BLaER1 (cell line): ENCODE results near the gene IRF2.

ENCODE experiments used
- H3K27ac ChIP-seq: shearing (Covaris generic); formaldehyde crosslinking; 2 replicates; pipeline ENCODE4 v1.8.1; 2022
- H3K27me3 ChIP-seq: shearing (Covaris generic); formaldehyde crosslinking; 2 replicates; pipeline ENCODE4 v1.8.1; 2022
- H3K36me3 ChIP-seq: shearing (Covaris generic); formaldehyde crosslinking; 2 replicates; pipeline ENCODE4 v1.8.1; 2022
- H3K4me1 ChIP-seq: shearing (Covaris generic); formaldehyde crosslinking; 2 replicates; pipeline ENCODE4 v1.8.1; 2022
- H3K4me2 ChIP-seq: shearing (Covaris generic); formaldehyde crosslinking; 2 replicates; pipeline ENCODE4 v1.8.1; 2022
- H3K4me3 ChIP-seq: shearing (Covaris generic); formaldehyde crosslinking; 2 replicates; pipeline ENCODE4 v1.8.1; 2022
- H3K9ac ChIP-seq: shearing (Covaris generic); formaldehyde crosslinking; 2 replicates; pipeline ENCODE4 v1.8.1; 2022
- H3K9me3 ChIP-seq: shearing (Covaris generic); formaldehyde crosslinking; 2 replicates; pipeline ENCODE4 v1.8.1; 2022
- H4K20me1 ChIP-seq: shearing (Covaris generic); formaldehyde crosslinking; 2 replicates; pipeline ENCODE4 v1.8.1; 2022
- Cebpa-rat ChIP-seq: shearing (Covaris generic); IDR thresholded peaks from 2 replicates; pipeline ENCODE4 v1.8.1; 2022

IRF2 gene

DNA sequence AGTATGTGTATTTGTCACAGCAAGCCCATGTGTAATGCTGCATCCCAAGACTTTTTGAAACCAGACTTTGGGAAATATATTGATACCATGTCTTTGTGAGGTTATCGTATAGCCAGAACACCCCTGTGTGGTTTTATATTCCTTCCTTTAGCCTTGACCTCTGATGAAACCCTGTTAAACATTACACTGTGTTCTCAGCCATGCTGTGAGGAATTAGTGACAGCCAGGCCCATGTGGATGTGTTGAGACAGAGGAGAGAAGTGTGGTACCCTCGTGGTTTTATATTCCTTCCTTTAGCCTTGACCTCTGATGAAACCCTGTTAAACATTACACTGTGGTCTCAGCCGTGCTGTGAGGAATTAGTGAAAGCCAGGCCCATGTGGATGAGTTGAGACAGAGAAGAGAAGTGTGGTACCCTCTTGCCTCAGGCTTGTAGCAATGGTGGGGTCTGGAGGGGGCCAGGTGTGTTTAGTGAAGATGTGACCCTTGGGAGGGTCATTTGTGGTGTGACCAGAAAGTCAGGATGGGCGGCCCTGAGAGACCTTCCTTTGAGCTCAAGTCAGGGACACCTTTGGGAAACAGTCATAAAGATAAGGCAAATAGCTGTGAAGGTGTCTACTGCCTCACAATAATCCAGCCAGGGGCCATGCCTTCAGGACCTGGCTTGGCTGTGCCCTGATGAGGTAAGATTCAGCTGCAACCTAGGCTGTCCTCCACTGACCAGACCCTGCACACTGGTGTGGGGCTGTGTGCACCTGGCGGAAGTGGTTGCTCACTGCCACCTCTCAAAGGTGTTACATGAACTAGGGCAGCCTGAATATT is 110.0 kb downstream of the IRF2 start:
- peaks cover 22% of the 10 kb centered on the region for H3K4me1 ChIP-seq
- H3K36me3 ChIP-seq = no peaks in the 10 kb centered on the region
- peaks cover 13% of the 10 kb centered on the region for H3K9me3 ChIP-seq
- no peaks in the 10 kb centered on the region for H3K27me3 ChIP-seq
- no peak for TF ChIP-seq Cebpa-rat
- no peak overlapping the region for H3K4me2 ChIP-seq
- H3K27ac ChIP-seq = no peak overlapping the region
- no peaks in the 10 kb centered on the region for H4K20me1 ChIP-seq
- no peak overlapping the region for H3K9ac ChIP-seq
- no peak overlapping the region for H3K4me3 ChIP-seq

DNA sequence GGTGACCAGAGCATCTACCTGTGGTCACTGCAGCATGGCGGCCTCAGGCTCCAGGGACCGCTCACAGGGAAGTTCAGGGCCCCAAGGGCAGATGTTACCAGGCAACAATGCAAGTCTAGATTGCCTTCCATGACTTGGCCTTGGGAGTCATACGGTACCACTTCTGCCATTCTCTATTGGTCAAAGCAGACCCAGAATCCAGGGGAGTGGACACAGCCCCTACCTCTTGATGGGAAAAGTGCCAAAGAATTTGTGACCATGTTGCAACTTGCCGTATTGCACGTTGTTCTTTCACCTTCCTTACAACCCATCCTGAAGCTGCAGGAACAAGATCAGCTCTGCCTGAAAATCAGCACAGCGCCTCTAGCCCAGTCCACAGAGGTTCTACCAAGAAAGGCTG is 111.1 kb downstream of the IRF2 start:
- no peak overlapping the region for H3K4me2 ChIP-seq
- no peak overlapping the region for H3K27ac ChIP-seq

DNA sequence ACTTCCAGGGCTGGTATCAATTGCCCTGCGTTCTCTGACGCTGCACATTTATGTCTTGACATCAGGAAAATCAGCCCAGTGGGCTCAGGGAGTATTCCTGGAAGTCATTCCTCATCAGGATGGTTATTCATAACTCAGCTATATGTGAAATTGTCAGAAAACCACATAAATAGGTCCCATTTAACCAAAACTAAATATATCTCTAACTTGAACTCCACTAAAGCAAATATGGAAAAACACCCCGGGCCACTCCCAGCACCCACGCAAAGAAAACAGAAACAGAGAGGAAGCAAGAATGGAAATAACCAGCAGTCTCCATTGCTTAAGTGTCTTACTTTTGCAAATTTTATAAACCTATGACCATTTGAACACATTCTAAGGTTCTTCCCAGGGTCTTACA is 112.0 kb downstream of the IRF2 start:
- H3K4me3 ChIP-seq = no peak overlapping the region
- no peak overlapping the region for H3K27ac ChIP-seq
- peak overlapping the region; percentile 23 for H3K4me2 ChIP-seq
- H3K36me3 ChIP-seq = no peaks in the 10 kb centered on the region
- no peaks in the 10 kb centered on the region for H4K20me1 ChIP-seq
- no peak overlapping the region for H3K9ac ChIP-seq
- H3K27me3 ChIP-seq = no peaks in the 10 kb centered on the region
- H3K9me3 ChIP-seq = peaks cover 20% of the 10 kb centered on the region
- TF ChIP-seq Cebpa-rat = no peak
- peaks cover 22% of the 10 kb centered on the region for H3K4me1 ChIP-seq

More for the DNA sequence above, 111.1 kb downstream of the IRF2 start:
- Histone ChIP-seq H3K4me1 (peaks cover 22% of the 10 kb centered on the region), H3K4me3 (no peak overlapping the region), H3K27me3 (no peaks in the 10 kb centered on the region), H4K20me1 (no peaks in the 10 kb centered on the region), H3K36me3 (no peaks in the 10 kb centered on the region), H3K9me3 (peaks cover 13% of the 10 kb centered on the region), H3K9ac (no peak overlapping the region)
- TF ChIP-seq Cebpa-rat = no peak

DNA sequence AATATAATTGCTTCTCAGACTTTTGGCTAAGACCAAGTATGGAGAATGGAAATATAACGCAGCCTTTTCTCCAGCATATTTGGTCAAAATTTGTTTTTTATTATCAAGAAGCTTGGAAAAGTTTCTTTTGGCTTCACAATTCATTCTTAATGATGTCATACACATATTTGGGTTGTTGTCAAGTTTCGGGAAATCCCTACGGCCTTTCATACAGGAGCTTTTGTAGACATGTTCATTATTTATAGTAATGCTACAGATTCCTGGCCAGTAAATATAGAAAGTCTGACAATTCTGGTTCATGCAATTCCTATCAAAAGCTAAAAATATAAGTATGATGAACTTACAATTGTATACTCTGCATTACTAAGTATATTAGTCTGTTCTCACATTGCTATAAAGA is 112.9 kb downstream of the IRF2 start:
- Histone ChIP-seq H3K27ac (no peak overlapping the region), H3K9ac (no peak overlapping the region), H3K4me3 (no peak overlapping the region), H3K36me3 (no peaks in the 10 kb centered on the region), H4K20me1 (no peaks in the 10 kb centered on the region), H3K27me3 (no peaks in the 10 kb centered on the region), H3K9me3 (peaks cover 26% of the 10 kb centered on the region), H3K4me2 (no peak overlapping the region), H3K4me1 (peaks cover 27% of the 10 kb centered on the region)
- TF ChIP-seq Cebpa-rat = no peak

DNA sequence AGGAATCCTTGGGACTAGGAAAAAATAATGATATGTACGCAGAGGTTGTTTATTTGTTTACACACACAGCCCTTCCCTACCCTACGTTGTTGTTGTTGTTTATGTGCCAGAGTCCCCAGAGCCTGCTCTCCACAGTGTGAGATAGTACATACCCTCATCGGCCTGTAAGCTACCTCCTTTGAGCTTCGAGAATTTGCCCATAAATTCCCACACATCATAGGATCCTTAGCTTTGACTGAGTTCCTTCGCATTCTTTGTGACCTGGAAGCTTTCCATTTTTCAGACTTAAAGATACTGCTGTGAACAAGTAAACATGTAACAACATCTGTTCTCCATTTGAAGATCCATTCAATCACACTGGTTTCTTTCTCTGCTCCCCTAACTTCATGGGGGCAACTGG is 114.5 kb downstream of the IRF2 start:
- no peaks in the 10 kb centered on the region for H3K27me3 ChIP-seq
- no peak overlapping the region for H3K27ac ChIP-seq
- H3K9ac ChIP-seq = no peak overlapping the region
- H3K4me2 ChIP-seq = no peak overlapping the region
- no peaks in the 10 kb centered on the region for H3K36me3 ChIP-seq
- H3K4me3 ChIP-seq = no peak overlapping the region
- H4K20me1 ChIP-seq = no peaks in the 10 kb centered on the region
- peaks cover 20% of the 10 kb centered on the region for H3K9me3 ChIP-seq
- peaks cover 42% of the 10 kb centered on the region for H3K4me1 ChIP-seq
- TF ChIP-seq Cebpa-rat = no peak

DNA sequence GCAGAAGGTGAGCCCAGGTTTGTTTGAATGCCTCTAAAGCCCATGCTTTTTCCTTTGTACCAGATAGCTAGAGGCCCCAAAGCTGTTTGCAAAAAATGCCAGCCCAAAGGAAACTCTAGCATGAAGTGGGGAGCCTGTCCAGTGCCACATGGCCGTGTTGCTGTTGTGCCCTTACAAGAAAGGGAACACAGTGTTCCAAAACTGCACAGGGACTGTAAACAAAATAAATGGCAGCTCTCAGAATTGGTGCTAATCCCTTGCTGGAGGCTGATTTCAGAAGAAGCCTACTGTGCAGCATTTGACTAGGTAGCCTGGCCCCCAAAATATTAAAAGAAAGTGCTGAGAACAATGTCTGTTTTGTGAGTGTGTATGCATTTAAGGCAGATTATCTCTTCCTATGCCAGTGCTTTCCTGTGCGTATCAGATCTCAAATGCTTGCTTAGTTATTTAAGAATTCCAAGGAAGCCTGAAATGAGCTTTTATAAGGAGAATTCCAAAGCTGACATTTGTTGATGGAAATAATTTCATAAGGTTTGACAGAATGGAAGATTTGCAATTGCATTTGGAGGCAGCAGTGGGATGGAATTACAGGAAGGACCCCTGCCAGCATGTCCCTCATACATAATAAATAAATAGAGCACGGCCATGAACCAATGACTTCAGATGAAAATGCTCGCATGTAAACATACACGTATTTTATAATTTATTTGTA is 115.7 kb downstream of the IRF2 start:
- Histone ChIP-seq H4K20me1 (no peaks in the 10 kb centered on the region), H3K36me3 (no peaks in the 10 kb centered on the region), H3K27ac (0 out of 2 replicates have a peak overlapping the region, but pooled peaks have one; percentile 12), H3K9me3 (peaks cover 13% of the 10 kb centered on the region), H3K4me3 (no peak overlapping the region), H3K27me3 (no peaks in the 10 kb centered on the region), H3K9ac (no peak overlapping the region), H3K4me2 (no peak overlapping the region), H3K4me1 (peaks cover 53% of the 10 kb centered on the region)
- no peak for TF ChIP-seq Cebpa-rat

DNA sequence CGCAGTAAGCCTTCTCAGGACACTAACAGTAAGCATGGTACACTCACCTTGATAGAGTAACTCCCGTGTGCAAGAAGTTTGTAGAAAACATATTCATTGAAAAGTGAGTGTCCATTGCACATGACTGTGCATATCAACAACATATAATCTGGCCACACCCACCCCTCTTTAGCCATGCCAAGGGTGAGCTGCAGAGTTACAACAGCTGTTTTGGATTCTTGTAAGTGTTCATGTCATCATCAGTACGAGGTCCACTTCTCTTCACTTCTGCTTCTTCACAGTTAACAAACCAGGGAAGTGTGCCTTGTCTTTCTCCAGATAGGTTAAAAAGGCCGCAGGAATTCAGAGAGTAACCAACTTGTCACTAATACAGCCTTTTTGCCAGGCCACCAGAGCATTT is 116.6 kb downstream of the IRF2 start:
- Histone ChIP-seq H3K27ac (no peak overlapping the region), H3K27me3 (no peaks in the 10 kb centered on the region), H3K4me1 (peaks cover 52% of the 10 kb centered on the region), H3K36me3 (no peaks in the 10 kb centered on the region), H3K9me3 (peaks cover 13% of the 10 kb centered on the region), H4K20me1 (no peaks in the 10 kb centered on the region), H3K9ac (no peak overlapping the region), H3K4me3 (no peak overlapping the region), H3K4me2 (no peak overlapping the region)
- TF ChIP-seq Cebpa-rat = no peak

DNA sequence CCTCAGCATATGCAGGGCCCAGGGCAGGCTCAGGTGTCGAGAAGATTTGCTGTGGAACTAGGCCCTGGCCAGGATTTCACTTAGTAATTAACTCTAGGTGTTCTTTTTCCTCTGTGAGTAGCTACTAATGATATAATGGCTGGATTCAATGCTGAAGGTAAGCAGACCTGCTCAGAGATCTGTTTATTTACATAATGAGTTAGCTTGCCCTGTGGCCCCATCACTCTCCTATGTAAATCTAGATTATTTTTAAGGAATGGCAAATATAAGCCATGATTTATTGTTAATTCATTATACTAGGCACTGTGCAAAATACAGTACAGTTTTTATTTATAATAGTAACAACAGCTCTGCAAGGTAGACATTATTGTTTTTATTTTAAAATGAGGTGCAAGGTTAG is 117.2 kb downstream of the IRF2 start:
- peaks cover 52% of the 10 kb centered on the region for H3K4me1 ChIP-seq
- H3K27me3 ChIP-seq = no peaks in the 10 kb centered on the region
- H3K9ac ChIP-seq = no peak overlapping the region
- no peak for TF ChIP-seq Cebpa-rat
- H3K27ac ChIP-seq = peak overlapping the region; percentile 89; the same call in 1 of the 2 replicates
- no peak overlapping the region for H3K4me3 ChIP-seq
- no peak overlapping the region for H3K4me2 ChIP-seq
- no peaks in the 10 kb centered on the region for H3K36me3 ChIP-seq
- H3K9me3 ChIP-seq = peaks cover 13% of the 10 kb centered on the region
- no peaks in the 10 kb centered on the region for H4K20me1 ChIP-seq

DNA sequence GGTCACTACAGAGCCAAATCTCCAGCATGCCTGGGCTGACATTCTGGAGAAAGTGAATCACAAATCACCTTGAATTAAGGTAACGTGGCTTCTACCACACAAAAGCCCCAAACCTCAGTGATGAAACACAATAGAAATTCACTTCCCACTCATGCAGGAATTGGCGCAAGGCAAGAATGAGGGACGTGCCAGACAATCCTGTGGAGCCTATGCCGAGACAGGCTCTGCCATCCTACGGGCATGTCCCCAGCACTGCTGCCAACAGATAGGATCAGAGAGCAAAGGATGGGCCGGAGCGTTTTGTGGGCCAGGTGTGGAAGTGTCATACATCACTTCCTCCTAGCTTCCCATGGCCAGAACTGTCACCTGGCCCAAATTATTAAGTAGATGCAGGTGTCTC is 118.0 kb downstream of the IRF2 start:
- Histone ChIP-seq H4K20me1 (no peaks in the 10 kb centered on the region), H3K9ac (no peak overlapping the region; the same call in 1 of the 2 replicates), H3K9me3 (peaks cover 13% of the 10 kb centered on the region), H3K27ac (peak overlapping the region; percentile 89; the same call in 1 of the 2 replicates), H3K4me1 (peaks cover 56% of the 10 kb centered on the region), H3K4me2 (no peak overlapping the region), H3K27me3 (no peaks in the 10 kb centered on the region), H3K4me3 (no peak overlapping the region), H3K36me3 (no peaks in the 10 kb centered on the region)
- no peak for TF ChIP-seq Cebpa-rat

DNA sequence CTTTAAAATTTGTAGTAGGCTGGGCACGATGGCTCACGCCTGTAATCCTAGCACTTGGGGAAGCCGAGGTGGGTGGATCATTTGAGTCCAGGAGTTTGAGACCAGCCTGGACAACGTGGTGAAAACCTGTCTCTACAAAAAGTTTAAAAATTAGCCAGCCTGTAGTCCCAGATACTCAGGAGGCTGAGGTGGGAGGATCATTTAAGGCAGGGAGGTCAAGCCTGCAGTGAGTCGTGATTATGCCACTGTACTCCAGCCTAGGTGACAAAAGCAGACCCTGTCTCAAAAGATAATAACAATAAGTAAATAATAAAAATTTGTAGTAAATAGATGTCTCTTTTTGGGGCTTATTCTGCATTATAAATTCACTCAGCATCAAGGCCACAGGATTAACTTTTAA is 118.5 kb downstream of the IRF2 start:
- Histone ChIP-seq H3K9ac (no peak overlapping the region; the same call in 1 of the 2 replicates), H3K27ac (peak overlapping the region; percentile 89)

More for the DNA sequence above, 118.5 kb downstream of the IRF2 start:
- Histone ChIP-seq H4K20me1 (no peaks in the 10 kb centered on the region), H3K27me3 (no peaks in the 10 kb centered on the region), H3K4me1 (peaks cover 61% of the 10 kb centered on the region), H3K4me2 (peak overlapping the region; percentile 89), H3K9me3 (peaks cover 13% of the 10 kb centered on the region), H3K36me3 (no peaks in the 10 kb centered on the region), H3K4me3 (no peak overlapping the region)
- TF ChIP-seq Cebpa-rat = no peak
